Stimulated activated CD4-positive, alpha-beta T cell treated with anti-CD3 and anti-CD28 coated beads, Interleukin-1b, Interleukin-23, amount 100 ng/mL, for 1 hour (primary cell): ENCODE results near the gene IMP4.

Experiments
- DNase-seq, 2 donors: peaks; one replicate each; pipeline ENCODE4 v3.0.0-alpha.2; 2020; ENCODE audit warnings: low read depth in 2 of 2

IMP4 gene

GRCh38 chr2:130357864-130358263, 15.2 kb downstream of the IMP4 start:
- DNase-seq, result no peak

GRCh38 chr2:130358420-130359350, 16.0 kb downstream of the IMP4 start:
- DNase-seq, result no peak

- DNase-seq, result no peak
These were observed 16.8 kb downstream of the IMP4 start for GRCh38 chr2:130359466-130359865.

- DNase-seq, result no peak
These were observed 20.8 kb downstream of the IMP4 start for GRCh38 chr2:130363479-130363878.

- DNase-seq, result no peak
These were observed 22.4 kb downstream of the IMP4 start for GRCh38 chr2:130365075-130365474.

GRCh38 chr2:130365963-130366362, 23.3 kb downstream of the IMP4 start:
- no peak for DNase-seq

- DNase-seq, result no peak
These were observed 24.0 kb downstream of the IMP4 start for GRCh38 chr2:130366720-130367119.

- DNase-seq, result no peak
These were observed 26.1 kb downstream of the IMP4 start for GRCh38 chr2:130368786-130369185.

GRCh38 chr2:130369311-130369964, 26.7 kb downstream of the IMP4 start:
- no peak for DNase-seq

- DNase-seq, result no peak
These were observed 27.3 kb downstream of the IMP4 start for GRCh38 chr2:130369965-130370341.

- DNase-seq, result no peak
These were observed 27.8 kb downstream of the IMP4 start for GRCh38 chr2:130370490-130370889.

- DNase-seq, result no peak
These were observed 29.0 kb downstream of the IMP4 start for GRCh38 chr2:130371723-130372054.

GRCh38 chr2:130372055-130372832, 29.5 kb downstream of the IMP4 start:
- DNase-seq, result peak in 1 of 2 donors; percentile 44

- DNase-seq, result no peak
These were observed 30.4 kb downstream of the IMP4 start for GRCh38 chr2:130372833-130373807.

GRCh38 chr2:130373808-130374365, 31.2 kb downstream of the IMP4 start:
- no peak for DNase-seq

- DNase-seq, result no peak
These were observed 32.0 kb downstream of the IMP4 start for GRCh38 chr2:130374587-130375290.

- DNase-seq, result no peak
These were observed 32.9 kb downstream of the IMP4 start for GRCh38 chr2:130375291-130376266.

GRCh38 chr2:130376433-130377293, 34.0 kb downstream of the IMP4 start:
- no peak for DNase-seq
